IPS DF 19.7 (cell line): ENCODE results near the gene KRT86.
"Not testable (repeated sequence)": the region's sequence is repeated elsewhere in the genome, so short reads cannot be mapped to it uniquely, and the experiment has no call there.

Experiments
- DNase-seq: peaks from one replicate; pipeline ENCODE4 v3.0.0-alpha.2; 2013; ENCODE audit warnings: low read depth, low spot score

KRT86 gene

DNA sequence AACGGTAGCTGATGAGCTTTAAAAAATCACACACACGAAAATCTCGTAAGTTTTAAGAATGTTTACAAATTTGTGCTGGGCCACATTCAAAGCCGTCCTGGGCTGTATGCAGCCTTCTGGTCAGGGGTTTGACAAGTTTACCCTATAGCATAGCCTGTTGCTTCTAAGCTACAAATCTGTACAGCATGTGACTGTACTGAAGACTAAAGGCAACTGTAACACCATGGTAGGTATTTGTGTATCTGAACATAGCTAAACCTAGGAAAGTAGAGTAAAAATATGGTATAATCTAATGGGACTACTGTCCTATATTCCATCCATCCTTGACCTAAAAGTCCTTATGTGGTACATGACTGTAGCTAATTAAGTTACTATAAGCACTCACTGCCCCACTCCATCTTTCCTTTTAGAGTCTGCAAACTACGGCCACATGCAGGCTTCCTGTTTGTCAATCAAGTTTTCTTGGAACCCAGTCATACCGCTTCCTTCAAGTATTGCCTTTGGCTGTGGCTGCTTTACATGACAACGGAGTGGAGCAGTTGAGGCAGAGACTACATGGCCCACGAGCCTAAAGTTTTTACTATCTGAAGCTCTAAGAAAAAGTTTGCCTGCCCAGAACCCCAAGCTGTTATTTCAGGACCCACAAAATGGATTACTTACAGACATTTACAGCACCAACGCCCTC, 22.9 kb upstream of the KRT86 start:
- no peak for DNase-seq

DNA sequence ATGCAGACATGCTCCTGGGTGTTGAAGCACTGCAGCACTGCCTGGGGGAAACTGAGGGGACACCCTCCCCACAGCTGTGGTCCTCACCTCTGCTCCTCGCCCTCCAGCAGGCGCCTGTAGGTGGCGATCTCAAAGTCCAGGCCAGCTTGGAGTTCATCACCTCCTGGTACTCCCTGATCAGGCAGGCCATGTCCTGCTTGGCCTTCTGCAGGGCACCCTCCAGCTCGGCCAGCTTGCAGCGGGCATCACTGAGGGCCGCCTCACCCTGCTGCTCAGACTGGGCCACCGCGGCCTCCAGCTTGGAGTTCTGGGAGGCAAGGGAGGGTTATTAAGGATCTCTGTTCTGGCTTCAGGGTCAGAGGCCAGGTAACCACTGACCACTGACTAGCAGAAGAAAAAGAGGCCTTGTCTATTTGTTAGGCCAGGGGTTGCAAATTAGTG, 22.2 kb upstream of the KRT86 start:
- not testable (repeated sequence) for DNase-seq

DNA sequence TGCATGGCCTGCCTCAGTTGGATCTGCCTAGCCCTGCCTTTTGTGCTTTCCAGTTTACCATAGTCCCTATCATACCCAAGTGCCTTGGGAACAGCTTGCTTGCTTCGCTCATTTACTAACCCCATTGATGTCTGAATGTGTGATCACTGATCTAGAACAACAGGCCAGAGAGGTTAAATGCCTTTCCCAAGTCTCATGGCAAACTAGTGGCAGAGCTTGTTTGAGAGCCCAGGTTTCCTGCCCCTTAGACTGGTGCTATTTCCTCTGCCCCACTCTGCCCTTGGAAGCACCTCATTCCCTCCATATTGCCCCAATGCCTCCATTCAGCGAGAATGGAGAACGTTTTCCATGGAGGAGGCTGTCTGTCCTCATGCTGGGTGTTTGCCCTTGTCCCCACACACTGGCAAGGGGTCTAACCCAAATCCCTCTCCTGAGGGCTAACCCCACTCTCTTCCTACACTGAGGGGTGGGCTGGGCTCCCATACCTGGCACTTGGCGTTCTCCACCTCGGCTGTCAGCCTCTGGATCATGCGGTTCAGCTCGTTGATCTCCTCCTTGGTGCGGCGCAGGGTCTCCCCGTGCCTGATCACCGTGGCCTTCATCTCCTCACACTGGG, 21.6 kb upstream of the KRT86 start:
- no peak for DNase-seq

DNA sequence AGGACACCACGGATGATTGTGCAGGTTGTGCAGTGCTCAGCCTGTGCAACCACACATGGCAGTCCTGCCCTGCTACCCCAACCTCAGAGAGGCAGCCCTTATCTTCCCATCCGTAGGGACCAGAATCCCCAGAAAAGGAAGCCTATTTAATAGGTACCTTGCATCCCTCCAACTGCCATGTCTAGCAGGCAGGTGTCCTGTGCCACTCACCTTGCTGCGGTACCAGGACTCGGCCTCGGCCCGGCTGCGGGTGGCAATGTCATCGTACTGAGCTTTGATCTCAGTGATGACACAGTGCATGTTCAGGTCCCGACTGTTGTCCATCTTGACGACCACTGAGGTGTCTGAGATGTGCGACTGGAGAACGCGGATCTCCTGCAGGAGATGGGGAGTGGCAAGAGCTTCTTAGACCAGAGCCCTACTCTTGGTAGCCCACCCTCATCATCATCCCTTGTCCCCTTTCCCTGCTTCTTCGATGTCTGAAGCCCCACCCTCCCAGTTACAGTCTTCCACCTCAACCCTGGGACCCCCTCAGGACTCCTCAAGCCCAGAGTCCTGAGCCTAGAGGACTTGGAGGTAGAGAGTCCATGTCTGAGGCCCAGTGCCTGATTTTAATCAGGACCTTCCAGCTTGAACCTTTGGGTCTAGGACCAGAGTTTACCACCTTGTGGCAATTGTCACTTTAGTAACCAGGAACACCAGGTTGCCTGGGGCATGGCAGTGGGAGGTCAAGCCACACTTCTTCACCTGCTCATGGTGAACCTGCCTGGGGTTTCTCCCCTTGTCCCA, 20.9 kb upstream of the KRT86 start:
- DNase-seq = no peak

DNA sequence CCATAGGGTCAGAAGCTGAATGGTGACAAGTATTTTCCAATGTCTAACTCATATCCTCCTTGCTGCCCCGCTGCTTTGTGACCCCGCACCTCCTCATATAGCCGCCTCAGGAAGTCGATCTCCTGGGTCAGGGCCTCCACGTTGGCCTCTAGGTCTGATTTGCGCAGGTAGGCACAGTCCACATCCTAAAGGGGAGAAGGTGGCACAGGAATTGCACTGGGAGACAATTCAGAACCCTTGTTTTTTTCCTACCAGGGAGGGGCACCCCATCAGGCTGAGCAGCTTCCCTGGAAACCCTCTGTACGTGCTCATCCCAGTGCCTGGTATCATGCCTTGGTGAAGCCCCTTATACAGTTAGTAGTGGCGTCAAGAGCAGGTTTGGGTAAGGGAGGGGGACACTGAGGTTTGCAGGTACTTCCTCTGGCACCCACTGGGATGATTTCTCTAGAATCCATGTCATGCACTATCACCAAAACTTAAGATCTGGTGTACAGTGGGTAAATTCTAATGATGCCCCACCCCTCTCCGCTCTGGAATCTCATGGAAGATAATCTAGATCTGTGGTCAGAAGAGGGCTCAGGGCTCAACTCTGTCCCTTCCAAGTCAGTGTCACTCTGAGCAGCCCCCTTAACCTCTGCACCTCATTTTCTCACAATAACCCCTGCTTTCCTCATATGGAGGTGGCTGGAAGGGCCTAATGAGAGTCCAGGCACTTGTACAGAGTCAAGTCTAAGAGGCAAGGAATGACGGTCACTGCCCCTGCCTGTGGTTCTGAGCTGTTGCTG, 20.1 kb upstream of the KRT86 start:
- no peak for DNase-seq

DNA sequence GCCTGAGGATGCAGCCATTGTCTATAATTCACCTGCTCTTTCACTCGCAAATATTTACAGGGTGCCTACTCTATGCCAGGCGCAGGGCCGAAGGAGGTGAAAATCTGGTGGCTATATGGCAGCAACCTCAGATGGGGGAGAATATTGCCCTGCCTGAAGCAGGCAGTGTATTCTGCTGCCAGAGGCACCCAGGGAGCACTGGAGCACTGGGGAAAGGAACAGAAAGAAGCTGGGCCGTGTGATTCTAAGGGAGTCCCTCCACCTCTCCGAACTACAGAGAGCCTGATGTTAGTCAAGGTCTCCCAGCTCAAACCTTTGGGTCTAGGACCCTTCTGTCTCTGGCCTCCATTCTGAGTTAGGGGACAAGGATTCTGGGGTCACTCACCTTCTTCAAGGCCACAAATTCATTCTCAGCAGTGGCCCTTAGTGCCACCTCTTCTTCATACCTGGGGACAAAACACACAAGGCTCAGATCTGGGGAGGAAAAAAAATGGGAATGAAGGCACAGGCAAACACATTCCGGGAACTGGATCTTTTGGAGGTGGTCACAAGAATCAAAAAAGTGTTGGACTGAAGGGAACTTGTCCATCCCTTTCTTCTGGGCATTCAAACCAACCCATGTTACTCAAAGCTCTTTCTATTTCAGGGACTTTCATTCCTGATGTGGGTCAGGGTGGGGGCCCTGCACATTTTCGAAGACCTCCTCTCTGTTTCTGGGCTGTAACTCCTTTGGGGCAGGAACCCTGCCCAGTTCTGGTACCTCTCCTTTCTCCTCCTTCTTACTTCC, 19.3 kb upstream of the KRT86 start:
- DNase-seq = no peak

DNA sequence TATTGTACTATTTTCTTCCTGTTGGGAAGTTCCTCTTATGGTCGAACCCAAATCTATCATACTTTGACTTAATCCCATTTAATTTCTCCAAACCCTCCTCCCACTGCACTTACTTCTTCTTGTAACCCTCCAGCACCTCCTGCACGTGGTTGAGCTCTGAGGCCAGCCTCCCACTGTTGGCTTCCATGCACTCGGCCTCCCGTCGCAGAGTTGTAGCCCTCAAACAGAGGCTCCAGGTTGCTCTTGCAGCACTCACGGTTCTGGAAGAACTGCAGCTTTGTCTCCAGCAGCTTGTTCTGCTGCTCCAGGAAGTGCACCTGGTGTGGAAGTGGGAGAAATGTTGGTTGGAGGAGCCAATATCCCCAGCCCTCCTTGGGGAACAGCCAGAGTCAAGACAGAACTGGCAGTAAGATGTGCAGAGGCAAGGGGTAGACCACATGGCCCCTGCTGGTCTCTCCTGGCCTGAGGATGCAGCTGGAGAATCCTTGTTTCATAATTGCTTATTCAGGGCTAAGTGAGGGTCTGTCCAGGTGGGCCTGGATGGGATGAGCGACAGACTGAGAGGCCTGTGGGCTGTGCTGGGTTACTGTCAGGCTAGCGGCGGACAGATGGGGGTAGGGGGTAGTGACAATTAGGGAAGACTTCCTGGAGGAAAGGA, 18.4 kb upstream of the KRT86 start:
- no peak for DNase-seq

DNA sequence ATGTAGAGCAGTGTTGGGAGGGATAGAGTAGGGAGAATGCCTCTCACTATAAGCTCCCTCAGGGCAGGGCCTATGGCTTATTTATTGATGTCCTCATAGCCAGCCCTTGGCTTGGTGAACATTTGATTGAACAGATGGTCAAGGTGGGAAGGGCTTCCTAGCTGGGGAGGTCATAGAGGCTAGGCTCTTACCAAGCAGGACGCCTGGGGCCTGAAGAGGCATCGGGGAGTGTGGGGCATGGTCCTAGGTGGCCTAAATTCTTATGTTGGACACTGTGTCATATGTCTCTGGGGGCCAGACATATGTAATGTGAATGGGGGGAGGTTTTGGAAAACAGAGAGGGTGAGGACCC, 17.9 kb upstream of the KRT86 start:
- no peak for DNase-seq

DNA sequence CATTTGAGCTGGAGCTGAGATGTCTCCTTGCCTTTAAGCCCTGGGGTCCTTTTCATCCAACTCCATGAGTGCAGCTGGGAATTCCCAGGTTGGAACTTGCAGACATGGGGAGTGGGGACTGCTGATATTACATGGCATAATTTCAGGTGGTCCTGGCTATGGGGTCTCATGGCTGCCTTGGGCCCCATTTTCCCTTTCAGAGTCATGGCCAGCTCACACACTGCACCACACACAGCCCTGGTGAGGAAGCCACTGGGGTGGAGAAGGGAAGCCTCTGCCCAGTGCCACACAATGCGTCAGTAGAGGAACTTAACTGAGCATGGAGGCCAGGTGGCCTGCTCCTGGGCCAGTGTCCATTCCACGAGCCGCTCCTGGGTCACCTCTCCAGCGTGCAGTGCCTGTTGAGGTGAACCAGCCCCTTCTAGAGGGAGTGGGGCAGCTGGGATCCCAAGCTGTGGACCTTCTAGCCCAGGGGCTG, 17.3 kb upstream of the KRT86 start:
- no peak for DNase-seq

DNA sequence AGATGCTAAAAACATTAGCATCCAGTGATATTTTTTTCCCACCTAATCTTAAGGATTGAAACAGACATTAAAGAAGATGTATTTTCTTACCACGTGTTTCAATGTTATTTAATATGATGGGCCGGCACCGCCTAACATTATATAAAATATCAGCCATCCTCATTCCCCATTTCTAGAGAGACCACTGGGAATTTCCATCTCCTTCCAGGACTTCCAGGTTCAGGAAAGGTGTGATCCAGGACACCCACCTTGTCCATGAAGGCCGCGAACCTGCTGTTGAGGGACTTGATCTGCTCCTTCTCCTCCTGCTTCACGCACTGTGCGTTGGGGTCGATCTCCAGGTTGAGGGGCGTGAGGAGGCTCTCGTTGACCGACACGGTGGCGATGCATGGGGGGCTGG, 16.5 kb upstream of the KRT86 start:
- DNase-seq = not testable (repeated sequence)

DNA sequence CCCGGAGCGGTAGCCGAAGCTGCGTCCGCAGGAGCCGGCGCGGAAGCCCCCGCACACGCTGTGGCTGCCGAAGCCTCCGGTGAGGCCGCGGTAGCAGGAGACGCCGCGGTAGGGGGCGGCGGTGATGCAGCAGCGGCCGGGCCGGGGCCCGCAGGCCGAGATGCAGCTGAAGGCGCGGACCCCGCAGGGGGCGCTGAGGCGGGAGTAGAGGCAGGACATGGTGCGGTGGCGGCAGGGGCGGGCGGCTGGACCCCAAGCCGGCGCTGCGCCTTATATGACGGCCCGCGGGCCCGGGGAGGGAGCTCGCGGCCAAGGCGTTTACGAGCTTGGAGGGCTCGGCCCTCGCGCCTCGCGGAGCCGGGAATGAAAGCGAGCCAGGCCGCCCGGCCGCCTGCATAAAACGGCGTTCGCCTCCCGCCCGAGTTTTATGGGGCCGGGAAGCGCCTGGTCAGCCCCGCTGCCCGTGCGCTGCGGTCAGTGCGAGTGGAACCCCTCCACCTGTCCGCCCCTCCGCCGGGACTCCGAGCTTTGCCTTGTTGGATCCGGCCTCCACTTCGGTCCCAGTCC, 16.0 kb upstream of the KRT86 start:
- DNase-seq = no peak

DNA sequence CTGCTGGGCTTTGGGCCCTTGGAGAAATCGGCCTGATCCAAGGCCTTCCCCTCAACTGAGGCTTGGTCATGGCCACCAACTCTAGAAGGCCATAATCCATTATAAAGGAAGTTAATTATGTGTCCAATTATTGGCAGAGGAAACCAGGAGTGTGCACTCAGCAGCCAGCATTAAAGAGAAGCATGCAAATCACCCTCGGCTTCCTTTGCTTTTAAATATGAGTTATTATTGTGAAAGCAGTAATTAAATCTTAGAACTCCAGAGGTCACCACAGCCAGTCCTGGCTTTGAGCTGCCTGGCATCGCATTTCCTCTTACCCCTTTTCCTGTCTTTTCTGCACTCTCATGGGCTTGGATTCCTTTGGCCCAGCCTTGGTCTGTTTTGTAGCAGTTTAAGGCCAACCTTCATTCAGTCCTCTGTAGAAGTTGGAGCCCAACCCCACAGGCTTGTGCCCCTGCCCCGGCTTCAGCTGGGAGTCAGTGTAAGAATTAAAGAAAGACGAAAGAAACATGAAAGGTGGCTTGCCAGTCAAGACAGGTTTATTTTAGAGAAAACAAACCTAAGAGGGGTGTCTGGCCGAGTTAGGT, 14.7 kb upstream of the KRT86 start:
- no peak for DNase-seq

DNA sequence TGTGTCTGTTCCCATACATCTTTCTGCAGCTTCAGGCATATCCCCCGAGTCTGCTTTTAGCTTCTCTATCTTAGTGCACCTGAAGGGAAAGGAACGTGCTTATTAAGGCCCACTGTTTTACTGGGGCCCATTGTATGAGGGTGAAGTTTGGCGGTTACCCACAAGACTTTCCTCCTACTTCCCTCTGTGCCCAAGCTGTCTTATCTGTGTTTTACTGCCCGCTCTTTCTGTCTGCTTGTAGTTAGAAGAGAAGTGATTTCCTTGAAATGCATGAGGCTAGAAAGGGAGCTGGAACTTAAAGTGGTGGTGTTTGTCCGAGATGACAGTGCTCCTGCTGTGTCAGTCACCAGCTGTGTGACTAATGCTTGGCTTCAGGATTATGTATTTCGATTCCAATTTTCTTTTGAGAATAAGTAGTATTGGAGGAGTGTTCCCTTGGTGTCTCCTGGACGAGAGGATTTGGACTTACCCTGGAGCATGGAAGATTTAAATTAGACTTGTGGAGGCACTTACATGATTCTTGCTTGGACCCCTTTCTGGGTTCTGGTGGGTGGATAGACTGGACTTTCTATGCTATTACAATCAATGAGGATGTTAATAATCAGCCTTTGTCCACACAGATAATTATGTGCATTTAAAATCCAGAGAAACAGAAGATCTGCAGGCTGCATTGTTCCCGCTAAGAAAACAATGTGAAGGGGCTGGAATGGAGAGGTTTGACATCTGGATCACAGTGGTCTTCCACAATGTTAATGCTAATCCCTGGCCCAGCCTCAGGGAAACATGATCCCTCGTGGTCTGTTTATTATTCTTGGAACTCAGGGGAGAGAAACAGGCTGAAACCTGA, 13.9 kb upstream of the KRT86 start:
- no peak for DNase-seq

DNA sequence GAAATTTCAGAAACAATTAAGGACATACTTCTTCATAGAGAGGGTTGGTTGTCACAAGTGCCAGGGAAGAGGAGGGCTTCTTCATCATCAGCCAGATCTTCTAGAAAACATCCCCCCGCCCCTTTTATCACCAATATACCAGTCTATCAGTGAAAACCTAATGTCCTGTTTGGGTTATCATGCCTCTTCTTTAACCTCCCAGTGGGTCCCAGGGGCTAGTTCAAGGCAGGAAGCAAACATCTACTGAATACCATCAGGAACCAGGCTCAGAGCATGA, 13.3 kb upstream of the KRT86 start:
- DNase-seq = no peak

DNA sequence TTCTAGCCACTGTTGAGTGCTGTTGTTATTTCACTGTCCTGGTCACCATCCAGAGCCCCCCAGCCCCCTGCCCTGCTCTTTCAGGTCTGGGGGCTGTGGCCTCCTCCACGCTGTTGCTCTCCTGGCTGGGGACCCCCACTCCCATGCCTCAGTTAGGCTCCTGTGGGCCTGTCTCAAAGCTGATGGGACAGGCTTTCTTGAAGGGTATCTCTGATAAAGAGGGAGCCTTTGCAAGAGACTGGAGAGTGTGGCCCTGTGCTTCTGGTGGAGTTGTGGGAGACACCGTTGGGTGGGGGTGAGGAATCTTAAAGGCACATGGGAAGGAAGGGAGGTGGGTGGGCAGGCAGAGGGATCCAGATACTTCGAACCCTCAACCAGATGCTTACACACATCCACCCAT, 12.2 kb upstream of the KRT86 start:
- no peak for DNase-seq

DNA sequence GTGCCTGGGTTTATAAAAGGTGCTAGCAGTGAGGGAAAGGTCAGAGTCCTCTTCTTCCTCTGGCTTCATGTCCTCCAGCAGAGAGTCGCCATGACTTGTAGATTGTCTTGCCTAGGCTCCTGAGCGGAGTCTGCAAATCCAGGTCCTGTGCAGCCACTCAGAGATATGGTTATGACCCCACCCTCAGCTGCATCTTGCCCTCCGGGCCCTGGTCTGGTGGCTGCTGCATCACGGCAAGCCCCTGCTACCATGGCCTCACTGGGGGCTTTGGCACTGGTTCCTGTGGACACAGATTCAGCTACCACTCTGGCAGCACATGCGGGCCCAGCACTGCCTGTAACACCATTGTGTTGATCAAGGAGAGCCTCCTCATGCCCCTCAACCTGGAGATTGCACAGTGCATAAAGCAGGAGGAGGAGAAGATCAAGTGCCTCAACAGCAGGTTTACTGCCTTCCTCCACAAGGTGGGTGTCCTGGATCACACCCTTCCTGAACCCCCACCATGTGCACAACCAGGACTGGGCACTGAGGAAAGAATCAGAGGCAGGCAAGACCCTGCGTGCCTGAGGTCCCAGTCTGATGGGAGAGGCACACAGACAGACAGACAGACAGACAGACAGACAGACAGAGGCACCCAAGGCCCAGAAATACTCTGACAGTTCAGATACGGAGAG, 10.5 kb upstream of the KRT86 start:
- no peak for DNase-seq

DNA sequence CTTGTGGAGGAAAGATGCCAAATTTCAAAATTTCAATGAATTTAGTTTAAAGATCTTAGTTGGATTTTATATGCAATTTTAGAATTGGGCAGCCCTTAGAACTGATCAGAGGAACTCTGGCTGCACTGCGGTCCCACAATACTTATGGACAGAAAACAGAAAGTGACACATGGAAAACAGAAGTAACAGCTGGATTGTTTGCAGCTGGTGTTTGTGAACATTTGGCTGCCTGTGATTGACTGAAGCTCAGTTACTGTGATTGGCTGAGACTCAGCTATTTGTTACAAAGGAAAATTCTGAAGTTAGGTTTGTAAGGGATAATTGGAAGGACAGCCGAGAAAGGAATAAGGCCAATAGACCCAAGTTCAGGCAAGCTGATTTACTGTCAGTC, 10.0 kb upstream of the KRT86 start:
- no peak for DNase-seq

DNA sequence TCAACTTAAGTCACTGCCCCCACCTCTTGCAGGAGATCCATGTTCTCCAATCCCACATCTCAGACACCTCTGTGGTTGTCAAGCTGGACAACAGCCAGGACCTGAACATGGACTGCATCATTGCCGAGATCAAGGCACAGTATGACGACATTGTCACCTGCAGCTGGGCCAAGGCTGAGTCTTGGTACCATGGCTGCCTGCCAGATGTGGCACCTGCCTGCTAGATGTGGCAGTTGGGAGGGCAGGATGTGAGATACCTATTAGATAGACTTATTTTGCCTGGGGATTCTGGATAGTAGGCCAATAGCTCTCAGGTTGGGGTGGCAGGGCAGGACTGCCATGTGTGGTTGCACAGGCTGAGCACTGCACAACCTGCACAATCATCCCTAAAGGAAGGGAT, 7.9 kb upstream of the KRT86 start:
- no peak for DNase-seq

DNA sequence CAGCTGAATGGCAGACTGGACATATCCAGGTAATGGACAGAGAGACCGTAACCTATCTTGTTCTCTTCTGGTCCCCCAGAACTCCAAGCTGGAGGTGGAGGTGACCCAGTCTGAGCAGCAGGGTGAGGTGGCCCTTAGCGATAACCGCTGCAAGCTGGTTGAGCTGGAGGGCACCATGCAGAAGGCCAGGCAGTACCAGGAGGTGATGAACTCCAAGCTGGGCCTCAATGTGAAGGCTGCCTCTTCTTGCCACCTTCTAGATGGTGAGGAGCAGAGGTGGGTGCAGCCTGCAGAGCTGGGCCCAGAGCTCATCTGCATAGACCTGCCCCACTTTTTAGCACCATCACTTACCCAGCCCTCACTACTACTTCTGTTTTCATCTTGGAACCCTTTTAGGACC, 7.2 kb upstream of the KRT86 start:
- no peak for DNase-seq
